HG02970 (cell line): ENCODE results near the gene RORB.
A peak's percentile ranks its signal among the peaks of the same experiment; 100 is the strongest.

Experiments used
- ATAC-seq: cut with Tn5 transposase; IDR thresholded peaks from one replicate; pipeline ENCODE4 v1.9.1; 2021; ENCODE audit warnings: mild to moderate bottlenecking, moderate library complexity, moderate number of reproducible peaks; ENCODE audit not compliant: unreplicated experiment, low FRiP score

RORB gene

GRCh38 chr9:74577956-74578355 is 80.8 kb downstream of the RORB start:
- no peak for ATAC-seq

GRCh38 chr9:74589576-74589975 is 92.4 kb downstream of the RORB start:
- ATAC-seq: no peak

DNA sequence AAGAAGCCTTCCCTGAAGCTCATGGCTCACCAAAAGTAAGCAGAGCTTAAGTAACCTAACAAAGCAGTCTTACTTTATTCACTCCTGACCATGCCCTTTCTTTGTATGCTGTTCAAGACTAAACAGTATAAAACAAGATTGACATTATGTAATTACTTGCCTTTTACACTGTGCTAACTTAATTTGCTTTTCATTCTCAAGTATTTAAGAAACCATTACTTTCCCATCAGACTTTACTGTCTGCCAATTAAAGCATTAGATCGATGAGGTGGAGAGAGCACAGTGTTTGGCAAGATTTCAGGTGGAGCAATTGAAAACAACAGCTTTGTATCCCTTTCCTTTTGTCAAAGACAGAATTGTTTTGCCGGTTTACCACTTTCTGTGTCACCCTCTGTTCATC is 98.2 kb downstream of the RORB start:
- ATAC-seq: no peak

- ATAC-seq: no peak
Observed at GRCh38 chr9:74598874-74599273, 101.7 kb downstream of the RORB start.

GRCh38 chr9:74609671-74610405 is 112.7 kb downstream of the RORB start:
- ATAC-seq: no peak

- ATAC-seq: peak; percentile 60
Observed at GRCh38 chr9:74610523-74611061, 113.5 kb downstream of the RORB start.

DNA sequence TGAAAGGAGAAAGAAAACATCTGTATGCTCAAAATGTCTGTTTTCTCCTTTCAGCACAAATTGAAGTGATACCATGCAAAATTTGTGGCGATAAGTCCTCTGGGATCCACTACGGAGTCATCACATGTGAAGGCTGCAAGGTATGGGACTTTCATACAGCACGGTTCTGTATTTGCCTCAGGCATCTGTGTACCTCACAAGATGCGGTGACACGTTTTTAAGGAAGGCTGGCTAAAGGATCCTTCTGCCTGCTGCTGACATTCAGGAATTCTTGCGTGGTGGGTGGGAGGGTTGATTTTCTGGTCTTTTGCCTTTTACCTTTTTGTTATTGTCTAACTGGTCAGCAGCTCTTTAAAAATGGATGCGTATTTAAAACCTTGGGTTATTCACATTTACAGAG is 133.1 kb downstream of the RORB start:
- no peak for ATAC-seq

GRCh38 chr9:74639112-74639511 is 142.0 kb downstream of the RORB start:
- no peak for ATAC-seq

DNA sequence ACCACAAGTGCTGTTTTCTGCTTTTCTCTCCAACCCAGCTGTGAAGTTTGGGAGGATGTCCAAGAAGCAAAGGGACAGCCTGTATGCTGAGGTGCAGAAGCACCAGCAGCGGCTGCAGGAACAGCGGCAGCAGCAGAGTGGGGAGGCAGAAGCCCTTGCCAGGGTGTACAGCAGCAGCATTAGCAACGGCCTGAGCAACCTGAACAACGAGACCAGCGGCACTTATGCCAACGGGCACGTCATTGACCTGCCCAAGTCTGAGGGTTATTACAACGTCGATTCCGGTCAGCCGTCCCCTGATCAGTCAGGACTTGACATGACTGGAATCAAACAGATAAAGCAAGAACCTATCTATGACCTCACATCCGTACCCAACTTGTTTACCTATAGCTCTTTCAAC is 145.2 kb downstream of the RORB start:
- no peak for ATAC-seq

GRCh38 chr9:74643303-74643923 is 146.3 kb downstream of the RORB start:
- ATAC-seq: no peak

- no peak for ATAC-seq
Observed at GRCh38 chr9:74644023-74644422, 146.9 kb downstream of the RORB start.

GRCh38 chr9:74645007-74645639 is 148.0 kb downstream of the RORB start:
- ATAC-seq: peak; percentile 57

- no peak for ATAC-seq
Observed at GRCh38 chr9:74653410-74654080, 156.4 kb downstream of the RORB start.

GRCh38 chr9:74662674-74663073 is 165.5 kb downstream of the RORB start:
- no peak for ATAC-seq

- no peak for ATAC-seq
Observed at GRCh38 chr9:74663439-74663838, 166.3 kb downstream of the RORB start.

DNA sequence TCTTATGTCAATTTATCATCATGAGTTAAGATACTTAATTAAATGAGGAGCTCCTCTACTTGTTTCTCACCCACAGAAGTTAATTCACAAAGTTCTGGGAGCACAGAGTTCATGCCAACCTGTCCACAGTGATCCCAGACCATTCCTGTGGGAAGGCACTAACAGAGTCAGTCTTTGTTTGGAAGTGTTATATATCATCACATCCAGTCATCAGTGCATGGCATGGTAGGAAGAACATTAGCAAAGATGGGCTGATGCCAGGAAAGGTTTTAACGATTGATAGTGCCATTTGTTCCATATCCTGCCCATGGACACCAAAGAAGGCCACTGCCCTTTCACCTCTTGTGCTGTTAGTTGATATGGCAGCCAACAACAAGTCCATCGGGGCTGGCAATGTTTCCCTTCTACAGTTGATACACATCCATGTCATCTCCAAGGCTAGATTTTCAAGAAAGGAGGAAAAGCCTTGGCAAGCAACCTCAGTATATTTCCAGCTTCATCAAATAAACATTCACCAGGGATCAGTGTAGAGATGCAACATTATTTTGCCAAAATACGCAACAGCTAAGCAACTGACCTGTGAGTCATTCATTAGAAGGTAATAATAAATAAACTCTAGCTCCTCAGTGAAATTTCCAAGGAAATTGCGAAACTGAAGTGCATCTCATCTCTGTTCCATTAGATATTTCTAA is 169.6 kb downstream of the RORB start:
- no peak for ATAC-seq

DNA sequence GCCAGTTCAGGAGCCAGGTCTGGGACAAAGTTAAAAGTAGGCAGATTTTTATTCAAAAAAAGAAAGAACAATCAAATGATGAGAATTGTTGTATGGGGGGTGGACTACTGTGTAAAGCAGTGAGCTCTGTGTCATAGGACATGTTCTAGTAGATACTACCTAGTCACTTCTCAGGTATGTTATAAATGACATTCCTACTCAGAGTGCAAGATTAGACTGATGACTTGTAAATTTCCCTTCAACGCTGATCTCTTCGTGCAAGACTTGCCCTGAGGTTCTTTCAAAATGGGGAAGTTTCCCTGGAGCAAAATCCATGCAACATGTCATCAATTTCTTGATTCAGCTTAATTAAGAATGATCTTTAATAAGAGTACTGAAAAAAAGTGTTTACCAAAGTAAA is 175.1 kb downstream of the RORB start:
- ATAC-seq: no peak

DNA sequence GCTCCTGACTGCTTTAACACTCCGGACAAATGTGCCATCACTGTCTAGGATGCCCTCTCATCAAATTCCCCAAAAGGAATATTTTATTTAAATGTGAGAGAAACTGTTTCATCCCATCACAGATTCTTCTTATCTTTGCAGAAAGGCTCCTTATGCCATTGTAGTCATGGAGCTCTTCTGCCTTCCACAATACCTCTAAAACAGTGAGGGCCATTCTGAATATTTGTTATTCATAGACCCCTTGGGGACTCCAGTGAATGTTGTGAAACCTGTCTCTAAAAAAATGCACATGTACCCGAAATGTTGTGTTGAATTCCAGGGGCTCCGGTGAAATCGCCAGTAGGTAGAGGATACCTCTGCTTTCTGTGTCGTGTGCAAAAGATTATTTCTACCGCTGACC is 176.9 kb downstream of the RORB start:
- no peak for ATAC-seq

GRCh38 chr9:74681906-74682305 is 184.8 kb downstream of the RORB start:
- ATAC-seq: no peak

GRCh38 chr9:74683322-74683721 is 186.2 kb downstream of the RORB start:
- no peak for ATAC-seq
